Spleen (tissue), 7 donors: ENCODE results near the gene SPDYE2.
"Not testable (repeated sequence)": the region's sequence is repeated elsewhere in the genome, so short reads cannot be mapped to it uniquely, and the experiment has no call there.

Experiments used
- POLR2A ChIP-seq, 3 donors: fragments of 450-650 bp; IDR thresholded peaks; one replicate each; pipeline ENCODE4 v1.5.1; 2017; ENCODE audit warnings: antibody characterized with exemption in 3 of 3, mild to moderate bottlenecking in 1 of 3
- TF ChIP-seq, protein P1 (sequence below), 11 experiments: fragments of 200-600 bp in 7 of 11; fragments of 450-650 bp in 4 of 11; sonication (generic) in 4 of 11; IDR thresholded peaks in 8 of 11; conservative IDR thresholded peaks in 3 of 11; 1 replicate in 7 of 11; 2 replicates in 4 of 11; pipeline versions ENCODE4 v1.4.0 to v1.8.0; 2016 to 2021; ENCODE audit warnings: antibody characterized with exemption in 11 of 11, inconsistent platforms in 4 of 11, mild to moderate bottlenecking in 1 of 11
- donor health status: DM: no; HTN: no; CAD: no; lungs with moderate emphysema.
- donor health status: DM: no; HTN: no; CAD: no.
- donor health status: DM: no; HTN: no; CAD: no.

DNA sequence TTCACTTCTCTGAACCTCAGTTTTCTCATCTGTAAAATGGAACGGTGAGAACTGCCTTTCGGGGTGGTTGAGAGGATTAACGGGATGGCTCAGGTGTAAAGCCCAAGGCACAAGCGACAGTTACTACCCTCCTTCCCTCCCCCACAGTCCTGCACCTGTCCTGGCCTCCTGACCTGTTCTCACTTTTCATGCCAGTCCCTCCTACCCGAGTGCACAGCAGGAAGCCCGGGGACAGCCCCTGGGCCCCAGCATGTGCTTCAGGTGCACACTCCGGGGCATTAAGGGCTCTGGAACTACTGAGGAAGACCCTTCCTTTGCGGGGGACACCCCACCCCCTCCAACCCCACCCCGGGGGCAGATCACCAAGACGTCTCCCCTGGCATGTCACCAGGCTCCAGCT is 34.1 kb upstream of the SPDYE2 start:
- TF ChIP-seq, protein P1, sequence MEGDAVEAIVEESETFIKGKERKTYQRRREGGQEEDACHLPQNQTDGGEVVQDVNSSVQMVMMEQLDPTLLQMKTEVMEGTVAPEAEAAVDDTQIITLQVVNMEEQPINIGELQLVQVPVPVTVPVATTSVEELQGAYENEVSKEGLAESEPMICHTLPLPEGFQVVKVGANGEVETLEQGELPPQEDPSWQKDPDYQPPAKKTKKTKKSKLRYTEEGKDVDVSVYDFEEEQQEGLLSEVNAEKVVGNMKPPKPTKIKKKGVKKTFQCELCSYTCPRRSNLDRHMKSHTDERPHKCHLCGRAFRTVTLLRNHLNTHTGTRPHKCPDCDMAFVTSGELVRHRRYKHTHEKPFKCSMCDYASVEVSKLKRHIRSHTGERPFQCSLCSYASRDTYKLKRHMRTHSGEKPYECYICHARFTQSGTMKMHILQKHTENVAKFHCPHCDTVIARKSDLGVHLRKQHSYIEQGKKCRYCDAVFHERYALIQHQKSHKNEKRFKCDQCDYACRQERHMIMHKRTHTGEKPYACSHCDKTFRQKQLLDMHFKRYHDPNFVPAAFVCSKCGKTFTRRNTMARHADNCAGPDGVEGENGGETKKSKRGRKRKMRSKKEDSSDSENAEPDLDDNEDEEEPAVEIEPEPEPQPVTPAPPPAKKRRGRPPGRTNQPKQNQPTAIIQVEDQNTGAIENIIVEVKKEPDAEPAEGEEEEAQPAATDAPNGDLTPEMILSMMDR (IDR thresholded peaks at IDR 0.05 in 8 of 11, conservative IDR thresholded peaks at IDR 0.05 in 3 of 11), result not testable (repeated sequence)
- TF ChIP-seq POLR2A (IDR thresholded peaks at IDR 0.05), result not testable (repeated sequence)
